ENCODE results near the gene EIF2S3. TPM values are rescaled to one million over a fixed set of nuclear protein-coding genes. Genes with fewer than 3 reads are reported as not detected.
A peak's percentile ranks its signal among the peaks of the same experiment; 100 is the strongest.

The EIF2S3 gene
- 100 to 1,000 TPM; 174 to 194 TPM for total RNA-seq

- H3K4me3 Mint-ChIP-seq = no peak within 1 kb of the TSS
- no peaks in the 10 kb centered on the region for H3K9me3 Mint-ChIP-seq
- DNase-seq (ENCODE audit: low spot score) (peak; percentile 92), ATAC-seq (peak; percentile 93)
- peaks cover 0 to 4% of the 10 kb centered on the region in 2 donors for H3K4me1 Mint-ChIP-seq (ENCODE audit: low read depth in 2 of 2)
- H3K27me3 Mint-ChIP-seq = no peaks in the 10 kb centered on the region
- no peak within 1 kb of the TSS for H3K27ac Mint-ChIP-seq
- no peaks in the 10 kb centered on the region for H3K36me3 Mint-ChIP-seq
Measured at GRCh38 chrX:24054182-24055042, at the start of gene EIF2S3. EIF2S3 (plus strand) TSS chrX:24054956; CDS start chrX:24054969, 13 bp downstream.

- Mint-ChIP-seq H3K27me3 (peaks cover 0 to 8% of the 10 kb centered on the region in 2 donors), H3K27ac (no peak overlapping the region), H3K4me3 (no peak overlapping the region), H3K9me3 (no peaks in the 10 kb centered on the region), H3K4me1 (ENCODE audit: low read depth in 2 of 2) (peaks cover 11 to 19% of the 10 kb centered on the region in 2 donors), H3K36me3 (peaks cover 5% of the 10 kb centered on the region)
- ATAC-seq = no peak
- DNase-seq (ENCODE audit: low spot score) = no peak
Measured at GRCh38 chrX:24005028-24005427, 49.7 kb upstream of the EIF2S3 start.

GRCh38 chrX:24005867-24006266, 48.9 kb upstream of the EIF2S3 start:
- Mint-ChIP-seq H3K36me3 (peaks cover 9% of the 10 kb centered on the region), H3K27ac (no peak overlapping the region), H3K4me3 (no peak overlapping the region), H3K27me3 (peaks cover 0 to 14% of the 10 kb centered on the region in 2 donors), H3K4me1 (ENCODE audit: low read depth in 2 of 2) (peaks cover 18 to 27% of the 10 kb centered on the region in 2 donors), H3K9me3 (no peaks in the 10 kb centered on the region)
- DNase-seq (ENCODE audit: low spot score) (no peak), ATAC-seq (no peak)

GRCh38 chrX:24012266-24012665, 42.5 kb upstream of the EIF2S3 start:
- Mint-ChIP-seq H3K36me3 (peaks cover 4% of the 10 kb centered on the region), H3K4me3 (no peak overlapping the region)
- ATAC-seq = no peak

GRCh38 chrX:24014388-24015018, 40.3 kb upstream of the EIF2S3 start:
- Mint-ChIP-seq H3K27me3 (peaks cover 0 to 16% of the 10 kb centered on the region in 2 donors), H3K27ac (peak overlapping the region; percentile 44 to 67), H3K4me3 (peak overlapping the region; percentile 72), H3K4me1 (ENCODE audit: low read depth in 2 of 2) (peaks cover 20 to 21% of the 10 kb centered on the region in 2 donors), H3K36me3 (peaks cover 4% of the 10 kb centered on the region), H3K9me3 (no peaks in the 10 kb centered on the region)
- DNase-seq (ENCODE audit: low spot score) (no peak), ATAC-seq (peak; percentile 63 to 65)

More at GRCh38 chrX:24012266-24012665, 42.5 kb upstream of the EIF2S3 start:
- H3K27ac Mint-ChIP-seq = no peak overlapping the region
- peaks cover 23 to 26% of the 10 kb centered on the region in 2 donors for H3K4me1 Mint-ChIP-seq (ENCODE audit: low read depth in 2 of 2)
- H3K9me3 Mint-ChIP-seq = no peaks in the 10 kb centered on the region
- no peak for DNase-seq (ENCODE audit: low spot score)
- peaks cover 0 to 23% of the 10 kb centered on the region in 2 donors for H3K27me3 Mint-ChIP-seq

DNA sequence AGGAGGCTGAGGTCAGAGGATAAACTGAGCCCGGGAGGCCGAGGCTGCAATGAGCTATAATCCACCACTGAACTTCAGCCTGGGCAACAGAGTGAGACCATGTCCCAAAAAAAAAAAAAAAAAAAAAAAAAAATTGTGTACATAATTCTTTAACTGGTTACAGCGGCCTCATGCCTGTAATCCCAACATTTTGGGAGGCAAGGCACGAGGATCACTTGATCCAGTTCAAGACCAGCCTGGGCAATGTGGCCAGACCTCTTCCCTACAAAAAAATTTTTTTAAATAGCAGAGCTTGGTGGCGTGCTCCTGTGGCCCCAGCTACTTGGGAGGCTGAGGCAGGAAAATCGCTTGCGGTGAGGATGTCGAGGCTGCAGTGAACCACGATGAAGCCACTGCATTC, 37.1 kb upstream of the EIF2S3 start:
- DNase-seq (ENCODE audit: low spot score) (no peak), ATAC-seq (no peak)
- Mint-ChIP-seq H3K9me3 (no peaks in the 10 kb centered on the region), H3K36me3 (no peaks in the 10 kb centered on the region), H3K27me3 (peaks cover 0 to 4% of the 10 kb centered on the region in 2 donors), H3K4me3 (no peak overlapping the region), H3K27ac (no peak overlapping the region), H3K4me1 (ENCODE audit: low read depth in 2 of 2) (peaks cover 23 to 26% of the 10 kb centered on the region in 2 donors)

GRCh38 chrX:24018809-24019208, 35.9 kb upstream of the EIF2S3 start:
- Mint-ChIP-seq H3K27ac (no peak overlapping the region), H3K4me1 (ENCODE audit: low read depth in 2 of 2) (peaks cover 23 to 35% of the 10 kb centered on the region in 2 donors), H3K4me3 (no peak overlapping the region), H3K27me3 (peaks cover 0 to 4% of the 10 kb centered on the region in 2 donors), H3K36me3 (peaks cover 6% of the 10 kb centered on the region), H3K9me3 (no peaks in the 10 kb centered on the region)
- DNase-seq (ENCODE audit: low spot score) (no peak), ATAC-seq (no peak)

DNA sequence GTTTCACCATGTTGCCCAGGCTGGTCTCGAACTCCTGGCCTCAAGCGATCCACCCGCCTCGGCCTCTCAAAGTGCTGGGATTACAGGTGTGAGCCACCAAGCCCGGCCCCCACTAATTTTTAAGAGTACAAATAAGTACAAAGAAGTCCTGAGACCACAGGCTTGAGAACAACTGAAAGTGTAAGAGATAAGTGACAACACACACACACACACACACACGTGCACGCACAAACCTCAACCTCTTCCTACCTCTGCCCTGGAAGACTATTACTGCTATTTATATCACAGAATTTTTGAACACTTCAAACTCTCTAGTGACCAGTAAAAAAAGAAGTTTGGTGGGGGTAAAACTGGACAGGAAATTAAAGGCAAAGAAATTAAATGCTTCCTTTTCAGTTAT, 35.3 kb upstream of the EIF2S3 start:
- peak overlapping the region; percentile 63 for H3K4me3 Mint-ChIP-seq
- peaks cover 0 to 2% of the 10 kb centered on the region in 2 donors for H3K27me3 Mint-ChIP-seq
- H3K4me1 Mint-ChIP-seq (ENCODE audit: low read depth in 2 of 2) = peaks cover 21 to 32% of the 10 kb centered on the region in 2 donors
- H3K9me3 Mint-ChIP-seq = no peaks in the 10 kb centered on the region
- H3K27ac Mint-ChIP-seq = peak overlapping the region; percentile 54 to 73
- no peak for DNase-seq (ENCODE audit: low spot score)
- no peak for ATAC-seq
- H3K36me3 Mint-ChIP-seq = peaks cover 7% of the 10 kb centered on the region

GRCh38 chrX:24020306-24020876, 34.4 kb upstream of the EIF2S3 start:
- DNase-seq (ENCODE audit: low spot score) (no peak), ATAC-seq (no peak)
- Mint-ChIP-seq H3K9me3 (no peaks in the 10 kb centered on the region), H3K4me1 (ENCODE audit: low read depth in 2 of 2) (peaks cover 18 to 28% of the 10 kb centered on the region in 2 donors), H3K27ac (peak overlapping the region; percentile 54 to 73), H3K27me3 (no peaks in the 10 kb centered on the region), H3K36me3 (peaks cover 7% of the 10 kb centered on the region), H3K4me3 (peak overlapping the region; percentile 63)

GRCh38 chrX:24023544-24023943, 31.2 kb upstream of the EIF2S3 start:
- ATAC-seq (no peak), DNase-seq (ENCODE audit: low spot score) (no peak)
- peaks cover 17 to 32% of the 10 kb centered on the region in 2 donors for H3K4me1 Mint-ChIP-seq (ENCODE audit: low read depth in 2 of 2)
- peaks cover 7% of the 10 kb centered on the region for H3K36me3 Mint-ChIP-seq
- H3K27ac Mint-ChIP-seq = peak overlapping the region; percentile 55 to 78
- no peaks in the 10 kb centered on the region for H3K9me3 Mint-ChIP-seq
- peaks cover 0 to 6% of the 10 kb centered on the region in 2 donors for H3K27me3 Mint-ChIP-seq
- H3K4me3 Mint-ChIP-seq = peak overlapping the region; percentile 88

DNA sequence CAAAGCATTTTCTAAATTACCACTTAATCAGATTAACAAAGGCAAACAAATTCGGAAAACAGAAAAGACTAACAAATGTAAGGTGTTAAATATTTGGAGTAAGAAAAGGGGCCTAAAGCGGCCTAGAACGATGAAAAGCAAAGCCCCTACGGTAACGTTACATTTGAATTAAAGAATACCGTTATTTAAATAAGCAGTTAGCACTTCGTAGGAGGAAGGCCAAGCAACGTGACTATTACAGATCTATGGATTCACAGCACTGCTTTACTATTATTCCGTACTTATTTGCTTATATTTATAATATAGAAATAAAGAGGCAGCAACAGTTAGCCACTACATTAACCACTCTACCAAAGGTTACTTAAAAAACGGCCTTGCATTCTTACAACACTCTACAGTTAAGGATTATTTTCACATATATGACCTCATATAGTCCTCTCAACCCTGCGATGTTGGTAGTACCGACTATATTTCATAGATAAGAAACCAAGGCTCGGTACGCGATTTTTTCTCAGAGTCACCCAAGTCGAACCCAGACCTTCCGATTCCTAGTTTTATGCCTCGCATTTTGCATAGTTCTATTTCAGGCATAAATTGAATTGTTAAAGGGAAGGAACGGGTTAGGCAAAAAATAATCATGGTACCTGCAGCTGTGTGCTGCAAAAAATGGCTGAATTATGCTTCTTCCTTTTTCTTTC, 30.6 kb upstream of the EIF2S3 start:
- peaks cover 0 to 6% of the 10 kb centered on the region in 2 donors for H3K27me3 Mint-ChIP-seq
- ATAC-seq (no peak), DNase-seq (ENCODE audit: low spot score) (no peak)
- peak overlapping the region; percentile 88 for H3K4me3 Mint-ChIP-seq
- peaks cover 17 to 32% of the 10 kb centered on the region in 2 donors for H3K4me1 Mint-ChIP-seq (ENCODE audit: low read depth in 2 of 2)
- peaks cover 7% of the 10 kb centered on the region for H3K36me3 Mint-ChIP-seq
- H3K27ac Mint-ChIP-seq = peak overlapping the region; percentile 55 to 78
- H3K9me3 Mint-ChIP-seq = no peaks in the 10 kb centered on the region

- H3K4me1 Mint-ChIP-seq (ENCODE audit: low read depth in 2 of 2) = peaks cover 11 to 25% of the 10 kb centered on the region in 2 donors
- peak; percentile 96 to 97 for ATAC-seq
Measured at GRCh38 chrX:24024819-24025740, 29.7 kb upstream of the EIF2S3 start.

More at GRCh38 chrX:24024819-24025740, 29.7 kb upstream of the EIF2S3 start:
- Mint-ChIP-seq H3K27ac (peak overlapping the region; percentile 55 to 88), H3K36me3 (peaks cover 7% of the 10 kb centered on the region), H3K27me3 (peaks cover 0 to 11% of the 10 kb centered on the region in 2 donors), H3K9me3 (no peaks in the 10 kb centered on the region), H3K4me3 (peak overlapping the region; percentile 88)
- DNase-seq (ENCODE audit: low spot score) = peak; percentile 91
